Measurements from ENCODE around the gene HNF4A.

The HNF4A gene

GRCh38 chr20:44336086-44336485 lies 19.4 kb upstream of the HNF4A start:
- Histone ChIP-seq H3K9ac (ENCODE audit: low read depth, low read length) (no peak overlapping the region), H3K4me3 (ENCODE audit: low read depth in 1 of 2, low read length in 2 of 2) (no peak overlapping the region), H3K27ac (ENCODE audit: low read length) (no peak overlapping the region), H3K36me3 (ENCODE audit: insufficient read depth, low read length) (no peaks in the 10 kb centered on the region), H2AFZ (ENCODE audit: low read depth, low read length) (no peak overlapping the region), H3K9me3 (ENCODE audit: insufficient read depth, low read length, severe bottlenecking) (no peaks in the 10 kb centered on the region), H3K27me3 (ENCODE audit: insufficient read depth, low read length, poor library complexity) (peaks cover 9% of the 10 kb centered on the region), H3K79me2 (ENCODE audit: insufficient read depth, low read length) (no peaks in the 10 kb centered on the region), H3K4me2 (ENCODE audit: insufficient read depth, low read length) (no peak overlapping the region), H3K4me1 (ENCODE audit: insufficient read depth, low read length) (no peaks in the 10 kb centered on the region), H4K20me1 (ENCODE audit: insufficient read depth, low read length) (no peaks in the 10 kb centered on the region)
- DNase-seq = no peak
- TF ChIP-seq EZH2 (IDR thresholded peaks at IDR 0.05; ENCODE audit: borderline replicate concordance, low read depth, low read length, severe bottlenecking) = no peak
- no peak for TF ChIP-seq CTCF (IDR thresholded peaks at IDR 0.05; ENCODE audit: borderline replicate concordance, extremely low read depth, low read length, poor library complexity, severe bottlenecking)
- ATAC-seq (ENCODE audit: insufficient read depth, low read depth) = no peak

GRCh38 chr20:44336725-44337380 lies 18.6 kb upstream of the HNF4A start, which contains the start of gene R3HDML:
R3HDML (plus strand) TSS chr20:44337043; CDS start chr20:44337158, 115 bp downstream.
- peaks cover 9% of the 10 kb centered on the region for H3K27me3 ChIP-seq (ENCODE audit: insufficient read depth, low read length, poor library complexity)
- no peaks in the 10 kb centered on the region for H3K4me1 ChIP-seq (ENCODE audit: insufficient read depth, low read length)
- H4K20me1 ChIP-seq (ENCODE audit: insufficient read depth, low read length) = no peaks in the 10 kb centered on the region
- no peaks in the 10 kb centered on the region for H3K79me2 ChIP-seq (ENCODE audit: insufficient read depth, low read length)
- no peak within 1 kb of the TSS for H2AFZ ChIP-seq (ENCODE audit: low read depth, low read length)
- no peak within 1 kb of the TSS for H3K4me2 ChIP-seq (ENCODE audit: insufficient read depth, low read length)
- no peak within 1 kb of the TSS for H3K27ac ChIP-seq (ENCODE audit: low read length)
- ATAC-seq (ENCODE audit: insufficient read depth, low read depth) (no peak), DNase-seq (no peak)
- TF ChIP-seq CTCF (IDR thresholded peaks at IDR 0.05; ENCODE audit: borderline replicate concordance, extremely low read depth, low read length, poor library complexity, severe bottlenecking) (no peak), EZH2 (IDR thresholded peaks at IDR 0.05; ENCODE audit: borderline replicate concordance, low read depth, low read length, severe bottlenecking) (no peak)
- no peak within 1 kb of the TSS for H3K9ac ChIP-seq (ENCODE audit: low read depth, low read length)
- H3K36me3 ChIP-seq (ENCODE audit: insufficient read depth, low read length) = no peaks in the 10 kb centered on the region
- H3K9me3 ChIP-seq (ENCODE audit: insufficient read depth, low read length, severe bottlenecking) = no peaks in the 10 kb centered on the region
- H3K4me3 ChIP-seq (ENCODE audit: low read depth in 1 of 2, low read length in 2 of 2) = no peak within 1 kb of the TSS

GRCh38 chr20:44342248-44342647 lies 13.3 kb upstream of the HNF4A start:
- H3K4me3 ChIP-seq (ENCODE audit: low read depth in 1 of 2, low read length in 2 of 2) = no peak overlapping the region
- no peaks in the 10 kb centered on the region for H3K79me2 ChIP-seq (ENCODE audit: insufficient read depth, low read length)
- no peaks in the 10 kb centered on the region for H4K20me1 ChIP-seq (ENCODE audit: insufficient read depth, low read length)
- H2AFZ ChIP-seq (ENCODE audit: low read depth, low read length) = no peak overlapping the region
- H3K27ac ChIP-seq (ENCODE audit: low read length) = no peak overlapping the region
- no peak for TF ChIP-seq CTCF (IDR thresholded peaks at IDR 0.05; ENCODE audit: borderline replicate concordance, extremely low read depth, low read length, poor library complexity, severe bottlenecking)
- TF ChIP-seq EZH2 (IDR thresholded peaks at IDR 0.05; ENCODE audit: borderline replicate concordance, low read depth, low read length, severe bottlenecking) = no peak
- no peaks in the 10 kb centered on the region for H3K9me3 ChIP-seq (ENCODE audit: insufficient read depth, low read length, severe bottlenecking)
- no peaks in the 10 kb centered on the region for H3K36me3 ChIP-seq (ENCODE audit: insufficient read depth, low read length)
- no peak overlapping the region for H3K4me2 ChIP-seq (ENCODE audit: insufficient read depth, low read length)
- ATAC-seq (ENCODE audit: insufficient read depth, low read depth) (no peak), DNase-seq (no peak)
- no peak overlapping the region for H3K9ac ChIP-seq (ENCODE audit: low read depth, low read length)
- no peaks in the 10 kb centered on the region for H3K4me1 ChIP-seq (ENCODE audit: insufficient read depth, low read length)
- H3K27me3 ChIP-seq (ENCODE audit: insufficient read depth, low read length, poor library complexity) = no peaks in the 10 kb centered on the region
